HepG2 (cell line): ENCODE measurements around the gene NELFB. TPM values are rescaled to one million over a fixed set of nuclear protein-coding genes. Genes with fewer than 3 reads are reported as not detected.

Experiments
- CREM ChIP-seq, 2 experiments: sonication (generic) in 1 of 2; formaldehyde crosslinking in 1 of 2; IDR thresholded peaks; 2 replicates each; pipeline versions ENCODE4 v1.4.0 to v1.6.1; 2016 to 2020; ENCODE audit warnings: antibody characterized with exemption in 1 of 2, mild to moderate bottlenecking in 1 of 2, missing genetic modification reagents in 1 of 2
- DMAP1 ChIP-seq: IDR thresholded peaks from 2 replicates; pipeline ENCODE4 v1.6.1; 2016
- GMEB2 ChIP-seq: IDR thresholded peaks from 2 replicates; pipeline ENCODE4 v1.6.1; 2016; ENCODE audit warnings: missing biosample characterization, missing genetic modification reagents, low read depth
- KDM5A ChIP-seq: fragments of 200-600 bp; sonication (generic); IDR thresholded peaks from 2 replicates; pipeline ENCODE4 v1.7.0; 2018; ENCODE audit warnings: antibody characterized with exemption, mild to moderate bottlenecking, low read length, borderline replicate concordance
- MEIS1 ChIP-seq: sonication (generic); formaldehyde crosslinking; IDR thresholded peaks from 2 replicates; pipeline ENCODE4 v1.9.0; 2021; ENCODE audit warnings: mild to moderate bottlenecking, missing genetic modification reagents, moderate library complexity, borderline replicate concordance
- PITX1 ChIP-seq: sonication (generic); formaldehyde crosslinking; IDR thresholded peaks from 2 replicates; pipeline ENCODE4 v1.5.1; 2020; ENCODE audit warnings: mild to moderate bottlenecking, missing genetic modification reagents
- TGIF2 ChIP-seq: IDR thresholded peaks from 2 replicates; pipeline ENCODE4 v1.6.1; 2016; ENCODE audit warnings: control low read depth, missing compliant biosample characterization
- THAP7 ChIP-seq: sonication (generic); formaldehyde crosslinking; IDR thresholded peaks from 2 replicates; pipeline ENCODE4 v1.8.1; 2023; ENCODE audit warnings: mild to moderate bottlenecking, missing genetic modification reagents
- YEATS4 ChIP-seq: sonication (generic); formaldehyde crosslinking; IDR thresholded peaks from 2 replicates; pipeline ENCODE4 v1.4.0; 2020; ENCODE audit warnings: missing genetic modification reagents, borderline replicate concordance
- ZFY ChIP-seq: sonication (generic); formaldehyde crosslinking; IDR thresholded peaks from 2 replicates; pipeline ENCODE4 v1.4.0; 2020; ENCODE audit warnings: missing genetic modification reagents
- ZFYVE20 ChIP-seq: sonication (generic); formaldehyde crosslinking; IDR thresholded peaks from 2 replicates; pipeline ENCODE4 v1.8.0; 2023; ENCODE audit warnings: low read depth, mild to moderate bottlenecking, moderate library complexity, missing genetic modification reagents, borderline replicate concordance
- ZKSCAN1 ChIP-seq: fragments of 150-350 bp; IDR thresholded peaks from 2 replicates; pipeline ENCODE4 v1.6.1; 2014; ENCODE audit warnings: low read length
- ZNF138 ChIP-seq: sonication (generic); formaldehyde crosslinking; IDR thresholded peaks from 2 replicates; pipeline ENCODE4 v1.5.0; 2020; ENCODE audit warnings: mild to moderate bottlenecking, low read depth, missing genetic modification reagents
- ZNF253 ChIP-seq: sonication (generic); formaldehyde crosslinking; IDR thresholded peaks from 2 replicates; pipeline ENCODE4 v1.8.0; 2022; ENCODE audit warnings: mild to moderate bottlenecking, missing genetic modification reagents, borderline replicate concordance
- ZNF329 ChIP-seq: sonication (generic); formaldehyde crosslinking; IDR thresholded peaks from 2 replicates; pipeline ENCODE4 v1.9.0; 2021; ENCODE audit warnings: low read depth, mild to moderate bottlenecking, missing genetic modification reagents
- ZNF354B ChIP-seq: sonication (generic); formaldehyde crosslinking; IDR thresholded peaks from 2 replicates; pipeline ENCODE4 v1.8.0; 2022; ENCODE audit warnings: mild to moderate bottlenecking, missing genetic modification reagents
- ZNF431 ChIP-seq: sonication (generic); formaldehyde crosslinking; IDR thresholded peaks from 2 replicates; pipeline ENCODE4 v1.9.0; 2022; ENCODE audit warnings: missing genetic modification reagents, low read depth, mild to moderate bottlenecking, borderline replicate concordance
- ZNF44 ChIP-seq: sonication (generic); formaldehyde crosslinking; IDR thresholded peaks from 2 replicates; pipeline ENCODE4 v1.5.1; 2020; ENCODE audit warnings: mild to moderate bottlenecking, missing genetic modification reagents
- ZNF691 ChIP-seq: sonication (generic); formaldehyde crosslinking; IDR thresholded peaks from 2 replicates; pipeline ENCODE4 v1.4.0; 2020; ENCODE audit warnings: missing genetic modification reagents, low read depth, mild to moderate bottlenecking, borderline replicate concordance
- ZNF772 ChIP-seq: sonication (generic); formaldehyde crosslinking; IDR thresholded peaks from 2 replicates; pipeline ENCODE4 v1.5.0; 2020; ENCODE audit warnings: mild to moderate bottlenecking, missing genetic modification reagents
- ZNF83 ChIP-seq: sonication (generic); formaldehyde crosslinking; IDR thresholded peaks from 2 replicates; pipeline ENCODE4 v1.4.0; 2020; ENCODE audit warnings: missing genetic modification reagents, mild to moderate bottlenecking, borderline replicate concordance
- ZSCAN25 ChIP-seq: sonication (generic); formaldehyde crosslinking; IDR thresholded peaks from 2 replicates; pipeline ENCODE4 v1.8.0; 2022; ENCODE audit warnings: mild to moderate bottlenecking, missing genetic modification reagents
- polyA plus RNA-seq, 8 experiments: library from polyadenylated mRNA; depleted of rRNA in 3 of 8; stranded (reverse) in 7 of 8; unstranded in 1 of 8; fragments of >200 nt; fragmentation: Illumina TruSeq in 4 of 8; extraction: Trizol in 4 of 8; gene quantifications; 2 replicates each; pipeline versions ENCODE4 v1.2.1 to v1.2.3, GENCODE V29; 2011 to 2016; ENCODE audit warnings: low read depth in 4 of 8, missing spikeins in 1 of 8, mixed read lengths in 1 of 8; ENCODE audit not compliant: insufficient read depth in 1 of 8
- total RNA-seq, 5 experiments: library from RNA; depleted of rRNA; stranded (reverse); fragments of >200 nt; fragmentation: Illumina TruSeq; extraction: Trizol; gene quantifications; 2 replicates each; pipeline ENCODE4 v1.2.3, GENCODE V29; 2016; ENCODE audit warnings: low read depth in 1 of 5
- TF ChIP-seq, protein P1 (sequence below): sonication (generic); formaldehyde crosslinking; IDR thresholded peaks from 2 replicates; pipeline ENCODE4 v1.4.0; 2020; ENCODE audit warnings: missing genetic modification reagents

The NELFB gene
- total and polyA plus RNA-seq, 2 of the 13 experiments (the other 11 are each of a cell fraction or from before 2014, with no cell fraction given) = 26.5 to 45.8 TPM

DNA sequence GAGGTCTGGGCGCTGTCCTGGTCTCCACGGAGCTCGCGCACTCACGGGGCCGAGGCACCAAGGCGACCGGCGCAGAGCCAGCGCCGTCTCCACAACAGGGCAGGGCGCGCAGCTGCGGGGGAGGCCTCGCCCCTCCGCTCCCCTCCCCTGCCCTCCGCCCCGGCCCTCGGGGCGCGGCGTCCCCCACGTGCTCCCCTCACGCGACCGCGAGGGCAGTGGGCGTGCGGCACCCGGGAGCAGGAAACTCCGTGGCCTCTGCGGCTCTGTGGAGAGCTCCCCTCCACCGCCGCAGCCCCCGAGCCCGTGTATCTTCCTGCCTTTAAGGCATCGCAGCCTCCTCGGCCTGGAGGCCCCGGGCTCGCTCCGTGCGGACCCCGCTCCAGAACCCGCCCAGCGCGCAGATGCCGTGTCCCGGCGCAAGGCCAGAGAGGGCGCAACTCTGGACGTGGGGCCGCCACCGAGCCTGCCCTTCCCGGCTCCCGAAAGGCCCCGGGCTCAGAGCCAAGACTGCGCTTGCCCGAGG lies 14.7 kb upstream of the NELFB start (continued):
- TF ChIP-seq MEIS1 (CRISPR knock-in tag) = no peak; the same call in 1 of the 2 replicates
- peak; percentile 81; the same call in 1 of the 2 replicates for TF ChIP-seq ZNF772
- TF ChIP-seq DMAP1 (CRISPR knock-in tag) = peak; percentile 87
- 0 out of 2 replicates have a peak, but pooled peaks have one; percentile 35 for TF ChIP-seq ZNF83
- no peak; the same call in 1 of the 2 replicates for TF ChIP-seq ZNF253 (CRISPR knock-in tag)
- TF ChIP-seq ZSCAN25 = peak; percentile 98
- peak; percentile 70; the same call in 1 of the 2 replicates for TF ChIP-seq ZNF329 (CRISPR knock-in tag)
- no peak for TF ChIP-seq ZNF138 (CRISPR knock-in tag)
- TF ChIP-seq ZNF44 (CRISPR knock-in tag) = peak; percentile 70; the same call in 1 of the 2 replicates
- no peak for TF ChIP-seq ZKSCAN1
- no peak for TF ChIP-seq GMEB2
- 0 out of 2 replicates have a peak, but pooled peaks have one; percentile 42 for TF ChIP-seq PITX1 (CRISPR knock-in tag)
- TF ChIP-seq ZNF691 (CRISPR knock-in tag) = 0 out of 2 replicates have a peak, but pooled peaks have one; percentile 75
- TF ChIP-seq THAP7 (CRISPR knock-in tag) = peak; percentile 64; the same call in 1 of the 2 replicates
- 0 out of 2 replicates have a peak, but pooled peaks have one; percentile 36 for TF ChIP-seq KDM5A
- TF ChIP-seq YEATS4 (CRISPR knock-in tag) = peak; percentile 93
- TF ChIP-seq, protein P1, sequence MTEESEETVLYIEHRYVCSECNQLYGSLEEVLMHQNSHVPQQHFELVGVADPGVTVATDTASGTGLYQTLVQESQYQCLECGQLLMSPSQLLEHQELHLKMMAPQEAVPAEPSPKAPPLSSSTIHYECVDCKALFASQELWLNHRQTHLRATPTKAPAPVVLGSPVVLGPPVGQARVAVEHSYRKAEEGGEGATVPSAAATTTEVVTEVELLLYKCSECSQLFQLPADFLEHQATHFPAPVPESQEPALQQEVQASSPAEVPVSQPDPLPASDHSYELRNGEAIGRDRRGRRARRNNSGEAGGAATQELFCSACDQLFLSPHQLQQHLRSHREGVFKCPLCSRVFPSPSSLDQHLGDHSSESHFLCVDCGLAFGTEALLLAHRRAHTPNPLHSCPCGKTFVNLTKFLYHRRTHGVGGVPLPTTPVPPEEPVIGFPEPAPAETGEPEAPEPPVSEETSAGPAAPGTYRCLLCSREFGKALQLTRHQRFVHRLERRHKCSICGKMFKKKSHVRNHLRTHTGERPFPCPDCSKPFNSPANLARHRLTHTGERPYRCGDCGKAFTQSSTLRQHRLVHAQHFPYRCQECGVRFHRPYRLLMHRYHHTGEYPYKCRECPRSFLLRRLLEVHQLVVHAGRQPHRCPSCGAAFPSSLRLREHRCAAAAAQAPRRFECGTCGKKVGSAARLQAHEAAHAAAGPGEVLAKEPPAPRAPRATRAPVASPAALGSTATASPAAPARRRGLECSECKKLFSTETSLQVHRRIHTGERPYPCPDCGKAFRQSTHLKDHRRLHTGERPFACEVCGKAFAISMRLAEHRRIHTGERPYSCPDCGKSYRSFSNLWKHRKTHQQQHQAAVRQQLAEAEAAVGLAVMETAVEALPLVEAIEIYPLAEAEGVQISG (CRISPR knock-in tag) = peak; percentile 58
- TF ChIP-seq TGIF2 (CRISPR knock-in tag) = peak; percentile 30; the same call in 1 of the 2 replicates
- TF ChIP-seq ZFY (CRISPR knock-in tag) = peak; percentile 93
- 0 out of 2 replicates have a peak, but pooled peaks have one; percentile 50 for TF ChIP-seq ZFYVE20
- TF ChIP-seq CREM (IDR thresholded peaks at IDR 0.05) = no peak
- no peak for TF ChIP-seq CREM (CRISPR knock-in tag; IDR thresholded peaks at IDR 0.05)
- peak; percentile 69; the same call in 1 of the 2 replicates for TF ChIP-seq ZNF431 (CRISPR knock-in tag)
- no peak for TF ChIP-seq ZNF354B (CRISPR knock-in tag)
